ENCODE data around the gene ZNF845. TPM values are rescaled to one million over a fixed set of nuclear protein-coding genes. Genes with fewer than 3 reads are reported as not detected.
"Not testable (repeated sequence)": the region's sequence is repeated elsewhere in the genome, so short reads cannot be mapped to it uniquely, and the experiment has no call there.

The ZNF845 gene
- total RNA-seq, 1 donor from 2014 or later, result 3.5 TPM

DNA sequence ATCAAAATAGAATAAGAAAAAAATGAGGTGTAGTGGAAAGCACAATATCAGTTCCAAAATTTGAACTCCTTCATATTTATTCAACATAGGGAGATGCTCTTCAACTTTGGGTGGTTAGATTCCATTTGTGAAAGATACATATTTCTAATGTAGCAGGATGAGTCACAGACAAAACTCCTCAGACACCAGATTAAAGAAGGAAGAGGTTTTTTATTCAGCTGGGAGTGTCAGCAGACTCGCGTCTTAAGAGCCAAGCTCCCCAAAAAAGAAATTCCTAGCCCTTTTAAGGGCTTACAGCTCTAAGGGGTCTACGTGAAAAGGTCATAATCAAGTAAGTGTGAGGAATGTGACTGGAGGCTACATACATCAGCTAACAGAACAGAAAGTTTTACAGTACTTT lies 54.6 kb downstream of the ZNF845 start:
- ATAC-seq, result no peak

DNA sequence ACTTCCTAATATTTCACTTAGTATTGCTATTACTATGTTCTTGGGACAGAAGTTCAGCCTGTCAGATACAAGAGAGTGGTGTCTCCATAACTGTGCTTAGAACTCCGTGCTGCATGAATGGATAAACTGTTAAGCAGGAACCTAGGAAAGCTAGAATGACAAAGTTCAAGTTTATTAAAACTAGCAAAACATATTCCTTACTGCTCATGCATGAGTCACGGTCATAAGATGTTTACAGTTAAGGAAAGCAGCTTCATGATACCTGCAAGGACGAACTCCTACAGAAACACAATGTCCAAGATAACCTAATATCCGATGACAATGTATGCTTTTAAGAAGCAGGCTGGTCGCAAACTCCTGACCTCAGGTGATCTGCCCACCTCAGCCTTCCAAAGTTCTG lies 55.4 kb downstream of the ZNF845 start:
- ATAC-seq, result no peak

DNA sequence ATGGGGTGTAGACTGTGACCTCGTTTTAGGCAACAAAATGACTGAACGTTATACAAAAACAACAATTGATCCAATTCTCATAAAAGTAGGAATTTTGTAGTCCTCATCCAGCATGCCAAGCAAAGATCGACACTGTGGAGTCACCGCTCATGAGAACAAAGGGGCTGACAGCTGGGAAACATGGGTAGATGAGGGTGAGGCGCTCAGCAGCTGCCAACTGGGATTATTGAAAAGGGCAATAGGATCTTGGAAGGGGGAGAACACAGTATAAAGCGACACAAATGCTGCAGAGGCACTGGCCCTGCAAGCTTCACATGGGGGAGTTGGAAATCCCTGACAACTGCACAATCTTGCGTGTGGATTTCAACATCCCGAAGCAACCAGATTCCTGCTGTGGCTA lies 56.0 kb downstream of the ZNF845 start:
- no peak for ATAC-seq

DNA sequence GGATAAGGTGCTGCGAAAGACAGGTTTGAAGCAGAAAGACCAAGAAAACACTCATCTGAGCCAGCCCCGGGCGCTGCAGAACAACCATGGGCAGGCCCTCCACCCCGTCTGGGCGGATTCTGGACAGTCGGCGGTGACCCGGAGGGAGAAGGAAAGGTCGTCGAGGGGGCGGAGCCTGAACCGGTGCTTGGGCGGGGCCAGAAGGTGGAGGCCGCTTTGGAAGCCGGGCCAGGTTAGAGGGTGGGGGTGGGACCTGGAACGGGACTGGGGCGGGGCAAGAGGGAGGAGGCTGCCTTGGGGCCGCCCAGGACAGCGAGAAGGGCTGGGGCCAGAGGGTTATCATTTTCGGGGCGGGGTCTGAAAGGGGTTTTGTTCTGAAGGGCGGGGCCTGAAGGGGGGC lies 56.4 kb downstream of the ZNF845 start:
- no peak for ATAC-seq

DNA sequence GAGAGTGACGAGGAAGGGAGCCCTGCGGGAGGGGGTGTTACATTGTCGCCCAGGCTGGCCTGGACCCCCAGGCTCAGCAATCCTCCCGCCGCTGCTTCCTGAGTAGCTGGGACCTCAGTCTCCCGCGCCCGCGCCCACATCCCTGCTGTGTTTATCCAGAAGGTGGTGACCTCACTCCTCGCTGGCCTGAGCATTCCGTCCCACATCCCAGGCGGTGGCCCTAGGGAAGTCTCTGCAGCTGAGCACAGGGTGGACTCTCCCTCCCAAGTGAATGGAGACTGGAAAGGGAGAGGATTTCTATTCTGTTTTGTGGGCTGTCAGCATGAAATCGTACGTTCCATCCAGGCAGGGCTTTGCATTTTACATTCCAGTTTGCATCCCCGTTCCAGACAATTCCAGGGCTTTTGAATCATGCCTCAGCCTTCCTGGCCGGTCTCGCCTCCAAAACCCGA lies 61.0 kb downstream of the ZNF845 start:
- no peak for ATAC-seq

DNA sequence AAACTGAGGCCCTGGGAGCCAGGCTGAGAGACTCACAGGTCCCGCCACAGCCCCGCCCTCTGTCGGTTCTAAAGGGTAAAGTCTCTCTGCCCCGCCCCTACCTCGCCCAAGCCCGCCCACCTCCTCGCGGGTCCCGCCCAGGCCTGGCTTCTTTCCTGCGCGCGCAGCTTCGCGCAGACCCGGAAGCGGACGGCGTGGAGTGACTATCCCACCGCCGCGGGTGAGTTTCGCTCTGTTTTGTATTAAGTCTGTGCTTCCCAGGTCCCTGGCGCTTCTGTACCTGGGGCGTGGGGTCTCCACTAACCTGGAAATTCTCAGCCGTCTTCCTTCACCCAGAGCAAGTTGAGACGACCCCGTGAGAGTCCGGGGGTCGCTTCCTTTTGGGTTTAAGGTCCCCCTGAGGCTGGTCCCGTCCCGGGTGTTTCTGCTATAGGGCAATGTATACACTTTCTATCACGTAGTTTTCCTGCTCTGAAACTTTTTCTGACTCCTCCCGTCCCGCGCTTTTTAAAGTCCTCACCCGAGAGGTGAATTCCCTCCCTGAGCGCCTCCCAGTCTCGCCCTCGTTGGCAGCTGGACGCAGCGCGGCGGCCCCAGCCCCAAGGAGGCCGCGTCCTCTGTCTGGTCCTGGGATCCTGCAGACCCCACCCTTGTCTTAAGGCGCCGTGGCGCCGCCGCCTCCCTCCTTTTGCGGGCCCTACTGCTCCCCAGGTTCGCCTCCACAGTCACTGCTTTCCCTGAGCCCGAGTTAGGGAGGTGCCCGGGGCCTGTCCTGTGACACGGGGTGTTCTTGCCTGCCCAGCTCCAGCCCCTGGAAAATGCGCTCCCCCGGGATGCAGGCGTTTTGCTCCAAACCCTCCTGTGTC lies 61.7 kb downstream of the ZNF845 start, which contains the start of gene ZNF765:
Gene ZNF765, plus strand, starts transcription at position 176 of the 866 bp plus-strand sequence. CDS start 2,867 bp downstream, outside the sequence.
- ATAC-seq, result peak; percentile 100

DNA sequence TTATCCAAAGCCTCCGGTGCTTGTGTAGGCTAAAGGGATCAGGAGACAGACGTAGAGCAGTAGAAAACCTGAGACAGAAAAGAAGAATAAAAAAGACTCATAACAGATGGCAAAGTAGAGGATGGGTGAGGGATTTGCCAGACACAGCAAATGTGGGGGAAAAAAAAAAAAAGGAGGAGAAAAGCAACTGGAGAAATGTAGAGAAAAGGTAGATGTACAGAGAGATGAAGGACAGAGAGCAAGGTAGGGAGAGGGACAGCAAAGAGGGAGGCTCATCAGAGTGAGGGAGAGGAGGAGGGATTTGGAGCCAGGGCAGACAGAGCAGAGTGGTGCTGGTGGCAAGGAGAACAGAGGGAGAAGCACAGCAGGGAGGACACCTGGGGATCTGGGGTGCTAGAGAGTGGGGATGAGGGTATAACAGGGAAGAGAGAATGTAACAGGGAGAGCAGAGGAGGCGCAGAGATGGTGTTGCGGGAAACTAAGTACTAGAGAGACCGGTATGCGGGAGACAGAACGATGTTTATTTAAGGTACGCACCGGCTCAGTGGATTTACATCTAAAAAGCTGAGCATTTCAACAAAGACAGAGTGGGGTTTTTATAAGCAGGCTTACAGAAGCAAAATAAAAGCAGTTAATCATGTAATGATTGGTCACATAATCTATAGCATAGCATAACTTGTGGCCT lies 62.4 kb downstream of the ZNF845 start:
- not testable (repeated sequence) for ATAC-seq

DNA sequence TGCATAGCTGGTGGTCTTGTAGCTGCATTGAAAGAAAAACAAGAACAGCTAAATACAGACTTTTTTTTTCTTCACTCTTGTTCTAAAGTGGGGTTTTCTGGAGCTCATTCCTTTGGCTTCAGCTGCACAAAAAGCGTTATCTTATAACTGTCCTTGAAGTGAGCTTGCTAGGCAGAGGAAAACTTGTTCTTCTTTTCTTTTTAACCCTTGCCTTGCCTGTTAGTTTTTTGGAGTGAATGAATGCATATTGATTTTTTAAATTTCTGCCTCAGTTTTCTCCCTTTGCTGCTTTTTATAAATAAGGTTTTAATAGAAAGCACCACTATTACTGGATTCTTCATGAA lies 62.9 kb downstream of the ZNF845 start:
- ATAC-seq, result no peak

DNA sequence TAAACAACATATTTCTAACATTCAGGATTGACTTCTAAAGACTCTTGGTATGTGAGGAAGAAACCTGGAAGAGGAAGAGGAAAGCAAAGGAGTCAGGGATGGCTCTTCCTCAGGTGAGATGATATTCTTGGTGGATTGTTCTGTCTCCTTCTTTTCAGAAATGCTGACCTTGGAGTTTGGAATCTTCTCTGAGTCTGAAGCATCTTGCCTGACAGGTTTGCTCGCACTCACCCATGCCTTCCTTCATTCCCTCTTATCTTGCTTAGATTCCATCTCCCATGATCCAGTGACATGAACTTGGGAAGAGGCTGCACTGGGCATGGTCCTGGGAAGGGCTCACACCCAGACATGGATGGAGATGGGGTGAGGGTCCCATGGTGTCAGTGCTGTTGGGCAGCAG lies 64.4 kb downstream of the ZNF845 start:
- ATAC-seq, result not testable (repeated sequence)

Other genes with a start within 250 kb of the ZNF845 start
- 9.2 TPM for gene ZNF160, start 230.3 kb upstream of the ZNF845 start, total RNA-seq
- gene ZNF415, start 200.8 kb upstream of the ZNF845 start, total RNA-seq, result 0.28 TPM
- gene ZNF347, start 174.7 kb upstream of the ZNF845 start, total RNA-seq, result 2.6 TPM
- 0.56 TPM for gene ZNF665, start 140.4 kb upstream of the ZNF845 start, total RNA-seq
- 2.2 TPM for gene ZNF677, start 78.9 kb upstream of the ZNF845 start, total RNA-seq
- gene VN1R2, start 75.5 kb upstream of the ZNF845 start, total RNA-seq, result not detected
- not detected for gene VN1R4, start 66.0 kb upstream of the ZNF845 start, total RNA-seq
- 6.6 TPM for gene ZNF525, start 32.0 kb downstream of the ZNF845 start, total RNA-seq
- gene ZNF765, start 61.4 kb downstream of the ZNF845 start, total RNA-seq, result 5.3 TPM
- gene ZNF761, start 98.2 kb downstream of the ZNF845 start, total RNA-seq, result 4.5 TPM
- gene ZNF813, start 134.0 kb downstream of the ZNF845 start, total RNA-seq, result 1.9 TPM
- 4.6 TPM for gene ZNF331, start 204.4 kb downstream of the ZNF845 start, total RNA-seq

Measured in esophagus mucosa (tissue), 1 donor.